HG03064 (cell line): Measurements from ENCODE around the gene KIF1B.

Source experiments
- ATAC-seq: cut with Tn5 transposase; IDR thresholded peaks from one replicate; pipeline ENCODE4 v1.9.1; 2021; ENCODE audit warnings: low read depth; ENCODE audit not compliant: unreplicated experiment

Gene KIF1B

DNA sequence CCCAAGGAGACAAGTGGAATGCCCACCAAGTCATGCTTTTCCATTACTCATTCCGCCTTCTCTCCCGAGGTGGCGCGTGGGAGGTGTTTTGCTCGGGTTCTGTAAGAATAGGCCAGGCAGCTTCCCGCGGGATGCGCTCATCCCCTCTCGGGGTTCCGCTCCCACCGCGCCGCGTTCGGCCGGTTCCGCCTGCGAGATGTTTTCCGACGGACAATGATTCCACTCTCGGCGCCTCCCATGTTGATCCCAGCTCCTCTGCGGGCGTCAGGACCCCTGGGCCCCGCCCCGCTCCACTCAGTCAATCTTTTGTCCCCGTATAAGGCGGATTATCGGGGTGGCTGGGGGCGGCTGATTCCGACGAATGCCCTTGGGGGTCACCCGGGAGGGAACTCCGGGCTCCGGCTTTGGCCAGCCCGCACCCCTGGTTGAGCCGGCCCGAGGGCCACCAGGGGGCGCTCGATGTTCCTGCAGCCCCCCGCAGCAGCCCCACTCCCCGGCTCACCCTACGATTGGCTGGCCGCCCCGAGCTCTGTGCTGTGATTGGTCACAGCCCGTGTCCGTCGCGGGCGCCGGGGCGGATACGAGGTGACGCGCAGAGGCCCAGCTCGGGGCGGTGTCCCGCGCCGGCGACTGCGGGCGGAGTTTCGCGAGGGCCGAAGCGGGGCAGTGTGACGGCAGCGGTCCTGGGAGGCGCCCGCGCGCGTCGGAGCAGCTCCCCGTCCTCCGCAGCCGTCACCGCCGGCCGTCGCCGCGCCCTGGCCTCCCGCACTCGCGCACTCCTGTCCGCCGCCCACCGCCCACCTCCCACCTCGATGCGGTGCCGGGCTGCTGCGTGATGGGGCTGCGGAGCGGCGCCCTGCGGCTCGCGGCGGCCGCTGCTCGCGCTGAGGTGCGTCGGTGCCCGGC, at the start of gene KIF1B:
TSS of gene KIF1B (plus strand) at position 666 of the 906 bp plus-strand sequence. CDS start 21,759 bp downstream, outside the sequence.
- ATAC-seq, result peak; percentile 92

- ATAC-seq, result no peak
Measured at GRCh38 chr1:10160907-10161490, 49.4 kb upstream of the KIF1B start.

GRCh38 chr1:10161541-10162290, 48.7 kb upstream of the KIF1B start:
- ATAC-seq, result no peak

- no peak for ATAC-seq
Measured at GRCh38 chr1:10168912-10169514, 41.4 kb upstream of the KIF1B start.

DNA sequence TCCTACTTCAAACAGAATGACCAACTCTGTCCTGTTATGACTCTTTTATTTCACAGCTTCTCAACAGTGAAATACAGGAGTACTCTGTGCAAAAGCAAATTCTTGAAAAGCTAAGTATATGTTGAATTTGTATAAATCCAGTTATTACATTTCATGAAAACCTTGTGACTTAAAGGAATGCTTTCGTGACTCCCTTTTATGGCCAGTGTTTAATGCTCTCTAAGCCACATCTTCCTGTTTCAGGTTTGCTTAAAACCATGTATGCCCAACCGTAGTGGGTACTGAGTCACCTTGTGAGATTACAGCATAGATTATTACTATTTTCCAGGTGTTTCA, 40.2 kb upstream of the KIF1B start:
- no peak for ATAC-seq

DNA sequence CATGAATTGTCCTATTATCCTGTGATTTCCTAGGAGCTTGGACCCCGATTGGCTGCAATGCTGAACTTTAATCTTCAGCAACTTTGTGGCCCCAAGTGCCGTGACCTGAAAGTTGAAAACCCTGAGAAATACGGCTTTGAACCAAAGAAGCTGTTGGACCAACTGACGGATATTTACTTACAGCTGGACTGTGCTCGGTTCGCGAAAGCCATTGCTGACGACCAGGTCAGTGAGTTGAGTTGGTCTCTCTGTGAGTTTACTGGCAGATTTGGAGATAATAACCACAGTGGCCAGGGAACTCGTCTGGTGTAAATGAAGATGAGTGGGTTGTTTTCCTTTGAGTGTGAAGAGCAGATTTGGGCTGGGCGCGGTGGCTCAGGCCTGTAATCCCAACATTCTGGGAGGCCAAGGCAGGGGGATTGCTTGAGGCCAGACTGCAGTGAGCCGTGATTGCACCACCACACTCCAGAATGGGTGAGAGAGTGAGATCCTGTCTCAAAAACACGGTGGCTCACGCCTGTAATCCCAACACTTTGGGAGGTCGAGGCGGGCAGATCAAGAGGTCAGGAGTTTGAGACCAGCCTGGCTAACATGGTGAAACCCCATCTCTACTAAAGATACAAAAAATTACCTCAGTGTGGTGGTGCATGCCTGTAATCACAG, 39.1 kb upstream of the KIF1B start:
- no peak for ATAC-seq

DNA sequence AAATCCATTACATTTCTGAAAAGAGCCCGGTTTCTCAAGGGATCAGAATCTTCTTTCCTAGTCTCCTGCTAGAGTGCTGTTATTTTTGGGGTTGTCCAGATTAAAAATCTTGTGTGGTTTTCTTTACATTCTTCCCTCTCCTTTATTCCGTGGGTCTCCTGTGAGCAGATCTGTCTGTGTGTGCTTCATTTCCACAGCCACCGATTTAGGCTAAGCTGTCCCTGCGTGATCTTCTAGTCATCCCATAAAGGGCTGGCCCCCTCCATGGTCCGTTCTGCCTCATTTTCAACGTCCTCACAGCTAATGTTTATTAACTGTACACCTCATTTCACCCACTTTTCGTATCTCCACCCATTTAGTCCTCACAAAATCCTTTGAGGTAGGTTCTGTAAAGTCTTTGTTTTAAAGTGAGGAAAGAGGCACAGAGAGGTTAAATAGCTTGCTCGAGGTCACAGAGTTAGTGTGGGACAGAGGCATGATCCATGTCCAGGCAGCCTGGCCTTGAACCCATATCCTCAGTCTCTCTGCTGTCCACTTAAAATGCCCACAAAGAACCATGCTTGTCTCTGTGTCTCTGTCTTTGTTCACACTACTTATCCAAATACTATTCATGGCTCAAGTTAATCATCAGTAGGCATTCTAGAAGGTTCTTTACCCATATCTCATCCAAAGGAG, 38.2 kb upstream of the KIF1B start:
- ATAC-seq, result no peak

- no peak for ATAC-seq
Measured at GRCh38 chr1:10173582-10173981, 36.8 kb upstream of the KIF1B start.

DNA sequence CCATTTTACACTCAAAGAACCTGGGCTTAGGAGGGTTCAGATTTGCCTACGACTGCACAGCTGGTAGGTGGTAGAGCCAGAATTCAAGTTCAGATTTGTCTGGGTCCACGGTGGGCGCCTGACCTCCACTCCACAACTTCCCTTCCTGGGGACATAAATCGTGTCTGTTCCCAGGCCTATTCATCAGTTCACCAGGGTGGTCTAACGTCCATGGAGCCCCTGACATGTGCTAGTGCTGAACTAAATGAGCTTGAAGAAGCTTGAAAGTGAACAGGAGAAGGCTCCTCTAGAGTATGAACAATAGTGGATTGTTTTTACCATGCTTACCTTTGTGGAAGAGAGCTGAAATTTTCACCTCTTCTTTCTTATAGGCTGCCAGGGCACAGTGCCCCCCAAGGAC, 32.5 kb upstream of the KIF1B start:
- no peak for ATAC-seq

DNA sequence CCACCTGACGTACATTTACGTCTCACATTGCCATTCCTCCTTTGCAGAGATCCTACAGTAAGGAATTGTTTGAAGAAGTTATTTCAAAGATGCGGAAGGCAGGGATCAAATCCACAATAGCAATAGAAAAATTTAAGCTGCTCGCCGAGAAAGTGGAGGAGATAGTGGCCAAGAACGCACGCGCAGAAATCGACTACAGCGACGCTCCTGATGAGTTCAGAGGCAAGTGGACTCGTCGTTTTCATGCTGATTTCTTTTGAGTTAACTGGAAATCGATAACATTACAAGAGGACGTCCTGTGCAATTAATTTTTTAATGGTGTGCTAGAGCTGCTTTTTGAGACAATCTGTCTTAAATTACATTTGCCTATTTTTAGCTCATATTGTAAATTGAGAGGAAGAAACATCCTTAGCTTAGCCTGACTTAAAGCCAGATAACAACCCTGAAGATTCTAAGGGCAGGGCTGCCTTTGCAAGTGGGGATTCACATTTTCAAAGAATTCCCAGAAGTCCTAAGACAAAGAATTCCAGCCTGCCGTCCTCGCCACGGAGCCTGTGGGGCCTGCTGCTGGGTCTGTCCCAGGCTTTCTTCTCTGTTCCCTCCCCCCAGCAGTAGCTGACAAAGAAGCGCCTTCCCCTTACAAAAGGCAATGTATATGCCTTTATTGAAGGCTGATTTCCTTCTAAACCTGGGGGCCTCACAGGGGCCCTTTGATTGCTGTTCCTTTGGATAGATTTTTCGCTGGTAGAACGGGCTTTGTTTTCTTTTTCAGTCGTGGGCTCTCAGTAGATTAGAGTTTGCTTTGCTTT, 31.6 kb upstream of the KIF1B start:
- no peak for ATAC-seq

- ATAC-seq, result no peak
Measured at GRCh38 chr1:10179406-10180091, 30.8 kb upstream of the KIF1B start.

GRCh38 chr1:10181154-10181553, 29.2 kb upstream of the KIF1B start:
- ATAC-seq, result no peak

GRCh38 chr1:10185759-10186158, 24.6 kb upstream of the KIF1B start:
- ATAC-seq, result no peak

GRCh38 chr1:10186331-10187025, 23.9 kb upstream of the KIF1B start:
- no peak for ATAC-seq

- ATAC-seq, result no peak
Measured at GRCh38 chr1:10187026-10187334, 23.4 kb upstream of the KIF1B start.

- ATAC-seq, result no peak
Measured at GRCh38 chr1:10188133-10188650, 22.2 kb upstream of the KIF1B start.

- ATAC-seq, result no peak
Measured at GRCh38 chr1:10189659-10190058, 20.7 kb upstream of the KIF1B start.

- no peak for ATAC-seq
Measured at GRCh38 chr1:10192263-10192662, 18.1 kb upstream of the KIF1B start.
